Osteoblast (primary cell): ENCODE data around the gene HNRNPU. TPM values are rescaled to one million over a fixed set of nuclear protein-coding genes. Genes with fewer than 3 reads are reported as not detected.

Experiments
- DNase-seq: peaks from one replicate; pipeline ENCODE4 v3.0.0; 2011; ENCODE audit warnings: low spot score, mixed read lengths; ENCODE audit not compliant: insufficient read length; ENCODE audit errors: missing footprints
- H2AFZ ChIP-seq: 2 replicates; pipeline ENCODE4 v1.6.0; 2011; ENCODE audit warnings: mild to moderate bottlenecking, low read length
- H3K27ac ChIP-seq: 2 replicates; pipeline ENCODE4 v1.5.1; 2011; ENCODE audit warnings: mild to moderate bottlenecking, low read depth, low read length, moderate library complexity
- H3K27me3 ChIP-seq: 2 replicates; pipeline ENCODE4 v1.6.0; 2012; ENCODE audit warnings: mild to moderate bottlenecking, control low read depth, inconsistent platforms, low read length, moderate library complexity; ENCODE audit not compliant: insufficient read depth
- H3K36me3 ChIP-seq: 2 replicates; pipeline ENCODE4 v1.5.1; 2011; ENCODE audit warnings: mild to moderate bottlenecking, low read length, control low read depth, moderate library complexity; ENCODE audit not compliant: insufficient read depth
- H3K4me1 ChIP-seq: 2 replicates; pipeline ENCODE4 v1.5.1; 2011; ENCODE audit warnings: mild to moderate bottlenecking, low read length, control low read depth, moderate library complexity; ENCODE audit not compliant: insufficient read depth
- H3K4me2 ChIP-seq: 2 replicates; pipeline ENCODE4 v1.6.0; 2011; ENCODE audit warnings: mild to moderate bottlenecking, low read length; ENCODE audit not compliant: insufficient read depth
- H3K4me3 ChIP-seq: fragments of 200-600 bp; sonication (generic); 3 replicates; pipeline ENCODE4 v1.5.1; 2012; ENCODE audit warnings: mild to moderate bottlenecking, low read length, inconsistent platforms; ENCODE audit not compliant: insufficient read depth
- H3K79me2 ChIP-seq: 2 replicates; pipeline ENCODE4 v1.6.0; 2012; ENCODE audit warnings: mild to moderate bottlenecking, low read length, control low read depth, inconsistent platforms; ENCODE audit not compliant: insufficient read depth
- H3K9me3 ChIP-seq: 2 replicates; pipeline ENCODE4 v1.5.1; 2011; ENCODE audit warnings: low read depth, low read length, control low read depth
- H4K20me1 ChIP-seq: 2 replicates; pipeline ENCODE4 v1.6.0; 2012; ENCODE audit warnings: mild to moderate bottlenecking, low read length, control low read depth; ENCODE audit not compliant: insufficient read depth
- CTCF ChIP-seq: IDR thresholded peaks from 2 replicates; pipeline ENCODE4 v1.5.1; 2011; ENCODE audit warnings: mild to moderate bottlenecking, low read depth, low read length, moderate library complexity; ENCODE audit errors: extremely low read depth
- total RNA-seq: library from RNA; depleted of rRNA; stranded (reverse); fragments of >200 nt; gene quantifications from 2 replicates; pipeline ENCODE4 v1.2.3, GENCODE V29; 2012

HNRNPU gene
- total RNA-seq, 1 donor = 240 TPM

- H3K4me2 ChIP-seq = no peak overlapping the region
- H3K9me3 ChIP-seq = no peaks in the 10 kb centered on the region
- H4K20me1 ChIP-seq = no peaks in the 10 kb centered on the region
- H3K79me2 ChIP-seq = no peaks in the 10 kb centered on the region
- no peaks in the 10 kb centered on the region for H3K27me3 ChIP-seq
- TF ChIP-seq CTCF = no peak
- no peak overlapping the region for H3K4me3 ChIP-seq
- no peak overlapping the region for H2AFZ ChIP-seq
- no peaks in the 10 kb centered on the region for H3K4me1 ChIP-seq
- no peaks in the 10 kb centered on the region for H3K36me3 ChIP-seq
- H3K27ac ChIP-seq = no peak overlapping the region
- no peak for DNase-seq
Observed at GRCh38 chr1:244817415-244817894, 46.9 kb downstream of the HNRNPU start.

GRCh38 chr1:244815600-244816099, 48.7 kb downstream of the HNRNPU start:
- H3K36me3 ChIP-seq = no peaks in the 10 kb centered on the region
- peak overlapping the region; percentile 7 for H2AFZ ChIP-seq
- H3K4me2 ChIP-seq = peak overlapping the region; percentile 53
- H3K9me3 ChIP-seq = no peaks in the 10 kb centered on the region
- no peak for DNase-seq
- H4K20me1 ChIP-seq = no peaks in the 10 kb centered on the region
- TF ChIP-seq CTCF = no peak
- H3K79me2 ChIP-seq = no peaks in the 10 kb centered on the region
- H3K4me1 ChIP-seq = no peaks in the 10 kb centered on the region
- H3K27me3 ChIP-seq = no peaks in the 10 kb centered on the region
- H3K27ac ChIP-seq = no peak overlapping the region
- peak overlapping the region; percentile 25 for H3K4me3 ChIP-seq

- DNase-seq = no peak
- H4K20me1 ChIP-seq = no peaks in the 10 kb centered on the region
- no peak overlapping the region for H3K4me2 ChIP-seq
- no peaks in the 10 kb centered on the region for H3K9me3 ChIP-seq
- no peaks in the 10 kb centered on the region for H3K4me1 ChIP-seq
- no peak overlapping the region for H2AFZ ChIP-seq
- no peaks in the 10 kb centered on the region for H3K36me3 ChIP-seq
- no peaks in the 10 kb centered on the region for H3K27me3 ChIP-seq
- no peak for TF ChIP-seq CTCF
- H3K79me2 ChIP-seq = no peaks in the 10 kb centered on the region
- H3K27ac ChIP-seq = no peak overlapping the region
- no peak overlapping the region for H3K4me3 ChIP-seq
Observed at GRCh38 chr1:244813327-244813726, 51.0 kb downstream of the HNRNPU start.

GRCh38 chr1:244810221-244810620, 54.1 kb downstream of the HNRNPU start:
- Histone ChIP-seq H3K27ac (no peak overlapping the region), H3K4me1 (no peaks in the 10 kb centered on the region), H3K79me2 (no peaks in the 10 kb centered on the region), H3K9me3 (no peaks in the 10 kb centered on the region), H3K4me2 (no peak overlapping the region), H3K27me3 (no peaks in the 10 kb centered on the region), H2AFZ (no peak overlapping the region), H3K4me3 (no peak overlapping the region), H4K20me1 (no peaks in the 10 kb centered on the region), H3K36me3 (no peaks in the 10 kb centered on the region)
- TF ChIP-seq CTCF = no peak
- DNase-seq = no peak
